ENCODE measurements around the gene ZNF410.

ZNF410 gene

DNA sequence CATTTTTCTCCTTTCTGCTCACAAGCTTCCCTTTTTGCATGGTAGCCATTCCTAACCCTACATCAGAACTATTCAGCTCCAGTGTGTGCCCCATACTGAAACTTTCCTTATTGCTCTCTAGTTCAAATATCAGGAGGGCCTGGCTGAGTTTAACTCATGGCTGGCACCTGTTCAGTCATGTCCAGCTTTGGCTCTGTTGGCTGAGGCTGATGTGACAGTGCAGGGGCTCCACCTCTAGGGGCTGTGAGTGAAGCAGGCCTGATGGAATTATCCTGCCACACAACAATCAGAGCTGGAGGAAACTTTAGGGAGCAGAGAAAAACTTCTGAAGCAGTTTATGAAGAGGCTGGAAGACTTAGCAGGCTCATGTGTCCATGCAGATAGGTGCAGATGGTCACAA lies 71.9 kb downstream of the ZNF410 start:
- no peak for DNase-seq

DNA sequence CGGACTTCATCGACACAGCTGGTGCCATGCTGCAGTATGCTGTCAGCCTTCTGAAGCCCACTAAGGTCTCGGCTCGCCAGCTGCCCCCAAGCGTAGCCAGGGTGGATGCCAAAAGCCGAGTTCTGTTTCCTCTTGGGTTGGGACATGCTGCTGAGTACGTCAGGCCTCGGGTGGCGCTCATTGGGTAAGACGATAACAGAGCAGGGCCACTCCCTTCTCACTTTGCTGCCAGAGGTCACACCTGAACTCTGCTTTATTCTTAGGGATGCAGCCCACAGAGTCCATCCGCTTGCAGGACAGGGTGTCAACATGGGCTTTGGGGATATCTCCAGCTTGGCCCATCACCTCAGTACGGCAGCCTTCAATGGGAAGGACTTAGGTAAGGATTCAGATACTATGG lies 74.5 kb downstream of the ZNF410 start:
- no peak for DNase-seq

DNA sequence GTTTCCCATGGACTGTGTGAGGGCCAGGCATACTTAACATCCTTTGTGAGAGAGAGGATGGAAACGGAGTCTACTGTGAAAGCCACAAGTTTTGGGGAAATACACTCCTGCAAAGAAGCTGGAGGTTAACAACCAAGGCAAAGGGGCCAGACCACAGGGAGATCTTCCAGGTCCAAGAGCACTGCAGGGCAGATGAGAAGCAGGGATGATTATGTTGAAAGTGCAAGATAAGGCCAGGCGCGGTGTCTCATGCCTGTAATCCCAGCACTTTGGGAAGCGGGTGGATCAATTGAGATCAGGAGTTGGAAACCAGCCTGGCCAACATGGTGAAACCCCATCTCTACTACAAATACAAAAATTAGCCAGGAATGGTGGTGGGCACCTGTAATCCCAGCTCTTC lies 78.6 kb downstream of the ZNF410 start:
- no peak for DNase-seq

DNA sequence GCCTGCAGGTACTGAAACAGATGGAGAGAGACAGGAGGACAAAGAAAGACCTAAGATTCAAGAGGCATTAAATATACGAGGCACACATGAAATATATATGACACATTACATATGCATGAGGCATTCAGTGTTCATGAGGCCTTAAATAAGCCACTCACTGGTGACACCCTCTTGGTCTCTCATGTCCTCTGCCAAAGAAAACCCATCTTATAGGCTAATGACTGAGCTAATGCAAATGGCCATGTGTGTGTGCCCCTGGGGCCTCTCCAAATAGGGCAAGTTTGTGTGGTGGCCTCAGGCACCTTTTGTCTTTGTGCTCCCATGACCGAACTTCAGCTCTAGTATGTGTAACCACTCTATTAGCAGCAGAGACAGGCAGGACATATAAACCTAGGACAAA lies 82.2 kb downstream of the ZNF410 start:
- DNase-seq, result no peak

DNA sequence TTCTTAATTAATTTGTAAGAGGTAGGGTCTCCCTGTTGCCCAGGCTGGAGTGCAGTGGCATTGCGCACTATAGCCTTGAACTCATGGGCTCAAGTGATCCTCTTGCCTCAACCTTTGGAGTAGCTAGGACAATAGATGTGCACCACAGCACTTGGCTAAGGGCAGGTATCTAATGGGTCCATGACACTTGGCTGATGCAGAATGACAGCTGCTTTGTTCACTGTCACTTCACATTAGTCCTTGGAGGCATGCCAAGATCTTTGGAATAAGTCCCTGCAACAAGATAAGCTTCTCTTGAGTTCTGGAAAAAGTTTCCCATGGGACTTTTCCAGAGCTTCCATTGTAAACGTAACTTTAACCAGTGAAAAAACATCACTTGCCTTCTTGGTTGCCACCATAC lies 86.8 kb downstream of the ZNF410 start:
- DNase-seq, result no peak

DNA sequence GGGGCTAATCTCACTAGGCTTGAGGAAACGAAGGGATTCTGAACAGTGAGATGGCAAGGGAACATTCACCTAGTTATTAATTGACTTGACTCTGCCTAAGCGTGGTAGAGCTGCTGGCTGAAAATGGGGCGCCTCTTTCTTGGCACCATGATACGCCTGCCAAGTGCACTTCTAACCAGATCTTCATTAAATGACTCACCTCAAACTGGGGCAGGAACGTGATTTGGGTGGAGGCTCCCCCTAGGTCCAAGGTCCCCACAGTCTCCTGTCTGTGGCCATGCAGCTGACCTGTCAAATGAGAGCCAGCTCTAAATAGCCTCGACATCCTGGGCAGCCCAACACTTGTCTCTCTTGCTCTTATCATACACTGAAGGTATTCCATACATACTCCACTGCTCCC lies 89.5 kb downstream of the ZNF410 start:
- DNase-seq, result no peak

- no peak for DNase-seq
Observed at GRCh38 chr14:73977896-73978295, 91.2 kb downstream of the ZNF410 start.
